Spleen (tissue), 11 donors: Measurements from ENCODE around the gene FGD5. TPM values are rescaled to one million over a fixed set of nuclear protein-coding genes. Genes with fewer than 3 reads are reported as not detected.

ENCODE experiments used
- DNase-seq: peaks from one replicate; pipeline ENCODE4 v3.0.0-alpha.2; 2020
- H3K27ac ChIP-seq, 8 donors: fragments of 200-600 bp; sonication (generic) in 7 of 8; 1 replicate in 4 of 8; 2 replicates in 4 of 8; pipeline versions ENCODE4 v1.5.0 to v1.8.0; 2016 to 2021; ENCODE audit warnings: inconsistent platforms in 4 of 8, mild to moderate bottlenecking in 4 of 8, moderate library complexity in 1 of 8
- H3K27me3 ChIP-seq, 7 donors: fragments of 200-600 bp; sonication (generic) in 6 of 7; replicated peaks in 1 of 7; 1 replicate in 4 of 7; 2 replicates in 3 of 7; pipeline versions ENCODE4 v1.5.0 to v1.8.0; 2016 to 2021; ENCODE audit warnings: inconsistent platforms in 3 of 7, mild to moderate bottlenecking in 1 of 7
- H3K36me3 ChIP-seq, 6 donors: fragments of 200-600 bp; sonication (generic) in 5 of 6; 1 replicate in 4 of 6; 2 replicates in 2 of 6; pipeline versions ENCODE4 v1.5.0 to v1.8.0; 2016 to 2021; ENCODE audit warnings: inconsistent platforms in 2 of 6
- H3K4me1 ChIP-seq, 6 donors: fragments of 200-600 bp; sonication (generic) in 5 of 6; 1 replicate in 3 of 6; 2 replicates in 3 of 6; pipeline versions ENCODE4 v1.5.0 to v1.8.0; 2016 to 2021; ENCODE audit warnings: inconsistent platforms in 3 of 6
- H3K4me3 ChIP-seq, 8 donors: fragments of 200-600 bp; sonication (generic) in 7 of 8; 1 replicate in 4 of 8; 2 replicates in 4 of 8; pipeline versions ENCODE4 v1.5.0 to v1.8.0; 2016 to 2021; ENCODE audit warnings: inconsistent platforms in 4 of 8, mild to moderate bottlenecking in 4 of 8, moderate library complexity in 2 of 8
- H3K9me3 ChIP-seq, 8 donors: fragments of 200-600 bp; sonication (generic) in 7 of 8; 1 replicate in 4 of 8; 2 replicates in 4 of 8; pipeline versions ENCODE4 v1.5.0 to v1.8.0; 2016 to 2021; ENCODE audit warnings: inconsistent platforms in 4 of 8
- POLR2A ChIP-seq, 3 donors: fragments of 450-650 bp; IDR thresholded peaks; one replicate each; pipeline ENCODE4 v1.5.1; 2017; ENCODE audit warnings: antibody characterized with exemption in 3 of 3, mild to moderate bottlenecking in 1 of 3
- POLR2AphosphoS5 ChIP-seq, 3 donors: sonication (generic); formaldehyde crosslinking; IDR thresholded peaks; one replicate each; pipeline ENCODE4 v1.5.1; 2017; ENCODE audit warnings: antibody characterized with exemption in 3 of 3
- WGBS, 5 donors: extraction: QIAGEN DNeasy Blood & Tissue Kit in 3 of 5; methylation state at CpG; one replicate each; pipeline versions ENCODE4 v1.1.5 to v1.1.7; 2013 to 2018; 5-methylcytosine and 5-hydroxymethylcytosine counted together
- intact Hi-C: fragments of 100-400 bp; cut with DNase I; formaldehyde crosslinking; loops from one replicate; pipeline ENCODE4 v1.15.0; 2023; ENCODE audit warnings: low total_unique reads
- polyA plus RNA-seq, 3 donors: library from polyadenylated mRNA; stranded (reverse); fragments of 200-250 nt; gene quantifications; one replicate each; pipeline ENCODE4 v1.2.1, GENCODE V29; 2013
- total RNA-seq, 7 donors: library from RNA; depleted of rRNA in 3 of 7; stranded (reverse); fragments of >200 nt in 3 of 7; fragmentation: NEBNext Ultra II Directional in 4 of 7; extraction: Animal tissue kit (Norgen Biotek cat#: 25700) in 4 of 7; gene quantifications; one replicate each; pipeline versions ENCODE4 v1.1.0 to v1.2.1, GENCODE V29; 2016 to 2021
- TF ChIP-seq, protein P1 (sequence below), 11 experiments: fragments of 200-600 bp in 7 of 11; fragments of 450-650 bp in 4 of 11; sonication (generic) in 4 of 11; IDR thresholded peaks in 8 of 11; conservative IDR thresholded peaks in 3 of 11; 1 replicate in 7 of 11; 2 replicates in 4 of 11; pipeline versions ENCODE4 v1.4.0 to v1.8.0; 2016 to 2021; ENCODE audit warnings: antibody characterized with exemption in 11 of 11, inconsistent platforms in 4 of 11, mild to moderate bottlenecking in 1 of 11
- donor health status: healthy with polysubstance abuse.
- donor health status: DM: no; HTN: no; CAD: no; lungs with moderate emphysema.
- donor health status: DM: no; HTN: no; CAD: no.
- donor health status: Bipolar disorder and iron deficiency.
- donor health status: healthy.
- donor health status: DM: no; HTN: no; CAD: no.
- donor health status: DM: yes; HTN: yes; CAD: no.

FGD5 gene
- total and polyA plus RNA-seq, 10 donors, result 6.0 to 145 (median 63.8) TPM

DNA sequence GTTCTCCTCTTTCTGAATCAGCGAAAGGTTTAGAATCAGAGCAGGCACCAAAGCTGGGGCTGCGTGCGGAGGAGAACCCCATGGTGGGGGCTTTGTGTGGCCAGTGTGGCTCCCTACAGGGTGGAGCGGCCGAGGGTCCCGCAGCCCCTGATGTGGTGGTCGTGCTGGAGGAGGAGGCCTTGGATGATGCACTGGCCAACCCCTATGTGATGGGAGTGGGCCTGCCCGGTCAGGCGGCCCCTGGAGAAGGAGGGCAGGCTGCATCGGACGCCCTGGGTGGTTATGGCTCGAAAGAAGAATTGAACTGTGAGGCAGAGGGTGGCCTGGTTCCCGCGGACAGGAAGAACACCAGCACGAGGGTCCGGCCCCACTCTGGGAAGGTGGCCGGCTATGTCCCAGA, 1.4 kb downstream of the FGD5 start:
- H3K36me3 ChIP-seq, result peaks cover 0 to 20% (median 3%) of the 10 kb centered on the region in 6 donors
- no peak for DNase-seq
- 75 to 92% (median 88%) methylated on average over 17 of the region's 17 CpGs for WGBS, 5 donors
- no peak overlapping the region for H3K4me3 ChIP-seq
- TF ChIP-seq POLR2A (IDR thresholded peaks at IDR 0.05), result no peak
- TF ChIP-seq, protein P1, sequence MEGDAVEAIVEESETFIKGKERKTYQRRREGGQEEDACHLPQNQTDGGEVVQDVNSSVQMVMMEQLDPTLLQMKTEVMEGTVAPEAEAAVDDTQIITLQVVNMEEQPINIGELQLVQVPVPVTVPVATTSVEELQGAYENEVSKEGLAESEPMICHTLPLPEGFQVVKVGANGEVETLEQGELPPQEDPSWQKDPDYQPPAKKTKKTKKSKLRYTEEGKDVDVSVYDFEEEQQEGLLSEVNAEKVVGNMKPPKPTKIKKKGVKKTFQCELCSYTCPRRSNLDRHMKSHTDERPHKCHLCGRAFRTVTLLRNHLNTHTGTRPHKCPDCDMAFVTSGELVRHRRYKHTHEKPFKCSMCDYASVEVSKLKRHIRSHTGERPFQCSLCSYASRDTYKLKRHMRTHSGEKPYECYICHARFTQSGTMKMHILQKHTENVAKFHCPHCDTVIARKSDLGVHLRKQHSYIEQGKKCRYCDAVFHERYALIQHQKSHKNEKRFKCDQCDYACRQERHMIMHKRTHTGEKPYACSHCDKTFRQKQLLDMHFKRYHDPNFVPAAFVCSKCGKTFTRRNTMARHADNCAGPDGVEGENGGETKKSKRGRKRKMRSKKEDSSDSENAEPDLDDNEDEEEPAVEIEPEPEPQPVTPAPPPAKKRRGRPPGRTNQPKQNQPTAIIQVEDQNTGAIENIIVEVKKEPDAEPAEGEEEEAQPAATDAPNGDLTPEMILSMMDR (IDR thresholded peaks at IDR 0.05 in 8 of 11, conservative IDR thresholded peaks at IDR 0.05 in 3 of 11), result no peak
- peak in 1 of 3 donors; percentile 25 for TF ChIP-seq POLR2AphosphoS5 (IDR thresholded peaks at IDR 0.05)
- no peaks in the 10 kb centered on the region for H3K9me3 ChIP-seq
- intact Hi-C loops, result no loop called here
- peak overlapping the region in 4 of 8 donors; percentile 1 to 42 (median 15) for H3K27ac ChIP-seq
- H3K4me1 ChIP-seq, result peaks cover 0 to 66% (median 31%) of the 10 kb centered on the region in 6 donors
- peaks cover 0 to 5% (median 0%) of the 10 kb centered on the region in 7 donors for H3K27me3 ChIP-seq

DNA sequence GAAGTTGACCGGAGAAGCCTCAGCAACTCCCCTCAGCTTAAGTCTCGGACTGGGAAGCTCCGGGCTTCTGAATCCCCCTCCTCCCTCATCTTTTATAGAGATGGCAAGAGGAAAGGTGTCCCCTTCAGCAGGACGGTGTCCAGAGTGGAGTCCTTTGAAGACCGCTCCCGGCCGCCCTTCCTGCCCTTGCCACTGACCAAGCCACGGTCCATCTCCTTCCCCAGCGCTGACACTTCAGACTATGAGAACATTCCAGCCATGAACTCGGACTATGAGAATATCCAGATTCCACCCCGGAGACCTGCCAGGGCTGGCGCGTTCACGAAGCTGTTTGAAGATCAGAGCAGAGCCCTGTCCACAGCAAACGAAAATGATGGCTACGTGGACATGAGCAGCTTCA, 2.4 kb downstream of the FGD5 start:
- intact Hi-C loops, result no loop called here
- Histone ChIP-seq H3K4me1 (peaks cover 0 to 60% (median 32%) of the 10 kb centered on the region in 6 donors), H3K4me3 (no peak overlapping the region), H3K36me3 (peaks cover 0 to 20% (median 3%) of the 10 kb centered on the region in 6 donors), H3K27ac (peak overlapping the region in 2 of 8 donors; percentile 3 to 28), H3K9me3 (no peaks in the 10 kb centered on the region), H3K27me3 (peaks cover 0 to 5% (median 0%) of the 10 kb centered on the region in 7 donors)
- TF ChIP-seq, protein P1 (IDR thresholded peaks at IDR 0.05 in 8 of 11, conservative IDR thresholded peaks at IDR 0.05 in 3 of 11), result no peak
- TF ChIP-seq POLR2AphosphoS5 (IDR thresholded peaks at IDR 0.05) (no peak), POLR2A (IDR thresholded peaks at IDR 0.05) (no peak)
- DNase-seq, result no peak
- WGBS, 5 donors, result 77 to 87% (median 84%) methylated on average over 16 of the region's 16 CpGs

DNA sequence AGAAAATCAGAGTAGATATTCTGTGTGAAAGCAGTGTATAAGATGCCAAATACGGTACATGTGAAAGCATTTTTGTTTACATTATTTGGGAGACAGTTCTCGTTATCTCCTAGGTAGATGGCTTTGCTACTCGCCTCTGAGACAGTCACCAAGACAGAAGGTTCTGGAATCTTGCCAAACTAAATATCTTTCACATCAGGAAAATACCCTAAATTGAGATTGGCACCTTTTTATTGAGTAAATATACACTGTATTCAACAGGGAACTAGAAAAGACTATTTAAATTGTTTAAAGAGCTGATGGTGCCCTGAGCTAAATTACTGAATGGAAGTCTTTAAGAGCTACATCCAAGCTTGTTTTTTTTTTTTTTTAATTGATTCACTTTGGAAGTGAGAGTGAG, 3.4 kb downstream of the FGD5 start:
- DNase-seq, result no peak
- Histone ChIP-seq H3K36me3 (peaks cover 0 to 20% (median 3%) of the 10 kb centered on the region in 6 donors), H3K9me3 (no peaks in the 10 kb centered on the region), H3K4me3 (no peak overlapping the region), H3K4me1 (peaks cover 0 to 60% (median 34%) of the 10 kb centered on the region in 6 donors), H3K27me3 (peaks cover 0 to 5% (median 0%) of the 10 kb centered on the region in 7 donors), H3K27ac (no peak overlapping the region)
- TF ChIP-seq, protein P1 (IDR thresholded peaks at IDR 0.05 in 8 of 11, conservative IDR thresholded peaks at IDR 0.05 in 3 of 11), result no peak
- TF ChIP-seq POLR2AphosphoS5 (IDR thresholded peaks at IDR 0.05) (no peak), POLR2A (IDR thresholded peaks at IDR 0.05) (no peak)
- 71 to 87% (median 82%) methylated on average over 3 of the region's 3 CpGs for WGBS, 5 donors
- intact Hi-C loops, result no loop called here

DNA sequence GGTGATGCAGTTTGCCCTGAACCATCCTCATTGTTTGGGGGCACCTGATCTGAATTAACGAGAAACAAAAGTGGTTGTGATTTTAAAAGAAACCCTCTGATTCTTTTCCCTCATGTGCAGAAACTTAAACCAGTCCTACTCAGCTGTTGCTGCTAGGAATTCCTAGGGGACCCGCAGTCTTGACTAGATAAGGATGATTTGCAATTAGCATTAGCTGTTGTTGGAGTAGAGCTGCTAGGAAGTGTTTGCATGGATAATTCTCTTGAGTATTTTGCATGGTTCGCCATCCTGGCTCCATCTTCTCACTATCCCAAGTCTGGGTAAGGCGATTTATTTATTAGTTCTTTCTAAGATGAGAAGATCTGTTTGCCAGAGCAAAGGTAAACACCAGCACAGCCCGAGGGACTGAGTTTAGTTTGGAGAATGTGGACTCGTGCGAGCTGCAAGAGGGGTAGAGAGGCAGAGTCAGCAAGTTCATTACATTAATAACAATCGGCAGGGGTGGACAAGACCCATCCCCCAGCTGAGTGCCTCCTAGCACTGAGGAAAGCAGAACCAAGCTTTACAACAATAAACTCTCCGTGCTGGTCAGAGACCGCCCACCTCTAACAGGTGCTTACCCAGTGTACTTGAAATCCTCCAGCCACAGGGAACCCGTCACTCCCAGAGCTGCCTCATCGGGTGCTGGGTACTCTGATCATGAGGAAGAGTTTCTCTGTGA, 4.1 kb downstream of the FGD5 start:
- 47 to 65% (median 54%) methylated on average over 12 of the region's 12 CpGs for WGBS, 5 donors
- Histone ChIP-seq H3K9me3 (no peaks in the 10 kb centered on the region), H3K4me3 (no peak overlapping the region), H3K36me3 (peaks cover 0 to 25% (median 3%) of the 10 kb centered on the region in 6 donors), H3K4me1 (peaks cover 0 to 60% (median 35%) of the 10 kb centered on the region in 6 donors), H3K27ac (peak overlapping the region in 6 of 8 donors; percentile 41 to 62 (median 56)), H3K27me3 (peaks cover 0 to 5% (median 0%) of the 10 kb centered on the region in 7 donors)
- no peak for DNase-seq
- intact Hi-C loops, result no loop called here
- TF ChIP-seq POLR2A (IDR thresholded peaks at IDR 0.05) (no peak), POLR2AphosphoS5 (IDR thresholded peaks at IDR 0.05) (no peak)
- TF ChIP-seq, protein P1 (IDR thresholded peaks at IDR 0.05 in 8 of 11, conservative IDR thresholded peaks at IDR 0.05 in 3 of 11), result no peak
